COR-L47 (cell line): Measurements from ENCODE around the gene CPNE1.

Experiments
- DNase-seq: peaks from one replicate; lab custom pipeline; 2025; lab: John Stamatoyannopoulos, UW

Gene CPNE1

GRCh38 chr20:35653893-35654292 lies 10.8 kb downstream of the CPNE1 start:
- no peak for DNase-seq

GRCh38 chr20:35653430-35653734 lies 11.3 kb downstream of the CPNE1 start:
- no peak for DNase-seq

- no peak for DNase-seq
Observed at GRCh38 chr20:35652641-35653429, 11.9 kb downstream of the CPNE1 start.

GRCh38 chr20:35651958-35652357 lies 12.7 kb downstream of the CPNE1 start:
- no peak for DNase-seq

GRCh38 chr20:35650632-35651031 lies 14.1 kb downstream of the CPNE1 start:
- DNase-seq: no peak

- no peak for DNase-seq
Observed at GRCh38 chr20:35648836-35649235, 15.9 kb downstream of the CPNE1 start.

- no peak for DNase-seq
Observed at GRCh38 chr20:35644806-35645205, 19.9 kb downstream of the CPNE1 start.

- no peak for DNase-seq
Observed at GRCh38 chr20:35643045-35643444, 21.7 kb downstream of the CPNE1 start.

- DNase-seq: no peak
Observed at GRCh38 chr20:35641743-35642142, 23.0 kb downstream of the CPNE1 start.

GRCh38 chr20:35640724-35641123 lies 24.0 kb downstream of the CPNE1 start:
- DNase-seq: no peak

- no peak for DNase-seq
Observed at GRCh38 chr20:35638751-35639150, 25.9 kb downstream of the CPNE1 start.

- no peak for DNase-seq
Observed at GRCh38 chr20:35637276-35637675, 27.4 kb downstream of the CPNE1 start.

GRCh38 chr20:35636095-35636494 lies 28.6 kb downstream of the CPNE1 start:
- no peak for DNase-seq

GRCh38 chr20:35635652-35636051 lies 29.0 kb downstream of the CPNE1 start:
- DNase-seq: no peak

- DNase-seq: no peak
Observed at GRCh38 chr20:35632539-35633115, 32.1 kb downstream of the CPNE1 start.

- DNase-seq: no peak
Observed at GRCh38 chr20:35630636-35631035, 34.1 kb downstream of the CPNE1 start.

- no peak for DNase-seq
Observed at GRCh38 chr20:35629427-35630145, 35.1 kb downstream of the CPNE1 start.

- no peak for DNase-seq
Observed at GRCh38 chr20:35627121-35627520, 37.6 kb downstream of the CPNE1 start.

GRCh38 chr20:35626386-35627001 lies 38.2 kb downstream of the CPNE1 start:
- no peak for DNase-seq

- DNase-seq: no peak
Observed at GRCh38 chr20:35625584-35626385, 38.9 kb downstream of the CPNE1 start.

GRCh38 chr20:35621560-35621946 lies 43.1 kb downstream of the CPNE1 start:
- no peak for DNase-seq
